Type B pancreatic cell (in vitro differentiated cells): ENCODE measurements around the gene TAF1A. TPM values are rescaled to one million over a fixed set of nuclear protein-coding genes. Genes with fewer than 3 reads are reported as not detected.

Experiments
- DNase-seq: peaks from one replicate; pipeline ENCODE4 v3.0.0; 2021; ENCODE audit warnings: mixed read lengths; ENCODE audit not compliant: unreplicated experiment; ENCODE audit errors: extremely low spot score
- H3K27ac Mint-ChIP-seq: 2 replicates; pipeline ENCODE4 v1.8.0; 2021; ENCODE audit warnings: mild to moderate bottlenecking, mixed read lengths
- H3K27me3 Mint-ChIP-seq: 2 replicates; pipeline ENCODE4 v1.8.0; 2021; ENCODE audit warnings: mixed read lengths
- H3K36me3 Mint-ChIP-seq: 2 replicates; pipeline ENCODE4 v1.8.0; 2021; ENCODE audit warnings: mixed read lengths
- H3K4me1 Mint-ChIP-seq: one replicate; pipeline ENCODE4 v1.8.0; 2021; ENCODE audit warnings: mixed read lengths; ENCODE audit not compliant: unreplicated experiment
- H3K4me3 Mint-ChIP-seq: 2 replicates; pipeline ENCODE4 v1.8.0; 2021; ENCODE audit warnings: mild to moderate bottlenecking, mixed read lengths
- H3K9me3 Mint-ChIP-seq: 2 replicates; pipeline ENCODE4 v1.8.0; 2021; ENCODE audit warnings: mixed read lengths
- CTCF ChIP-seq: fragments of 200-600 bp; sonication (generic); conservative IDR thresholded peaks from 2 replicates; pipeline ENCODE4 v1.5.0; 2021; ENCODE audit warnings: antibody characterized with exemption, mild to moderate bottlenecking
- long read RNA-seq: library from polyadenylated mRNA; unstranded; transcript quantifications from one replicate; pipeline ENCODE4 v2.0.0, GENCODE V29; 2020
- total RNA-seq: library from RNA; stranded (reverse); gene quantifications from 2 replicates; pipeline ENCODE4 v1.2.1, GENCODE V29; 2021; ENCODE audit warnings: low replicate concordance

The TAF1A gene
- total RNA-seq: 9.9 and 16.7 TPM in 2 replicates
- long read RNA-seq, transcript TAF1A-202 (11 exons, 1,894 nt): major isoform, 12 of 30 reads
- long read RNA-seq, partial matches to known transcripts: 5 of 30 reads
- long read RNA-seq, other reads (novel, unspliced or antisense): 10 of 30 reads

GRCh38 chr1:222589462-222590302 lies at the start of gene TAF1A:
TSS of gene TAF1A (minus strand) at chr1:222589933.
- H3K27me3 Mint-ChIP-seq: no peaks in the 10 kb centered on the region
- TF ChIP-seq CTCF: no peak
- peaks cover 9% of the 10 kb centered on the region for H3K36me3 Mint-ChIP-seq
- H3K27ac Mint-ChIP-seq: peak within 1 kb of the TSS; percentile 98
- peak; percentile 83 for DNase-seq
- peak within 1 kb of the TSS; percentile 97 for H3K4me3 Mint-ChIP-seq
- H3K4me1 Mint-ChIP-seq: peaks cover 25% of the 10 kb centered on the region
- no peaks in the 10 kb centered on the region for H3K9me3 Mint-ChIP-seq

- H3K4me3 Mint-ChIP-seq: no peak overlapping the region
- peak; percentile 93 for TF ChIP-seq CTCF
- peaks cover 27% of the 10 kb centered on the region for H3K36me3 Mint-ChIP-seq
- H3K27me3 Mint-ChIP-seq: no peaks in the 10 kb centered on the region
- peak overlapping the region; percentile 1 for H3K27ac Mint-ChIP-seq
- peak; percentile 69 for DNase-seq
- H3K4me1 Mint-ChIP-seq: peaks cover 4% of the 10 kb centered on the region
- no peaks in the 10 kb centered on the region for H3K9me3 Mint-ChIP-seq
Measured at GRCh38 chr1:222634180-222635013, 44.7 kb upstream of the TAF1A start.

- no peak for TF ChIP-seq CTCF
- DNase-seq: no peak
- Mint-ChIP-seq H3K4me3 (no peak overlapping the region), H3K27ac (no peak overlapping the region), H3K36me3 (peaks cover 34% of the 10 kb centered on the region), H3K4me1 (peaks cover 4% of the 10 kb centered on the region), H3K27me3 (no peaks in the 10 kb centered on the region), H3K9me3 (no peaks in the 10 kb centered on the region)
Measured at GRCh38 chr1:222632749-222633148, 43.0 kb upstream of the TAF1A start.

- Mint-ChIP-seq H3K9me3 (no peaks in the 10 kb centered on the region), H3K4me1 (peaks cover 4% of the 10 kb centered on the region), H3K36me3 (peaks cover 30% of the 10 kb centered on the region), H3K27me3 (no peaks in the 10 kb centered on the region), H3K27ac (no peak overlapping the region), H3K4me3 (no peak overlapping the region)
- DNase-seq: no peak
- TF ChIP-seq CTCF: no peak
Measured at GRCh38 chr1:222631611-222632208, 42.0 kb upstream of the TAF1A start.

- Mint-ChIP-seq H3K27ac (no peak overlapping the region), H3K27me3 (no peaks in the 10 kb centered on the region), H3K9me3 (no peaks in the 10 kb centered on the region), H3K4me3 (no peak overlapping the region), H3K36me3 (peaks cover 36% of the 10 kb centered on the region), H3K4me1 (peaks cover 4% of the 10 kb centered on the region)
- TF ChIP-seq CTCF: no peak
- no peak for DNase-seq
Measured at GRCh38 chr1:222629921-222630535, 40.3 kb upstream of the TAF1A start.
